ENCODE data around the gene UBXN2A.

- no peak for TF ChIP-seq EZH2 (IDR thresholded peaks at IDR 0.05; ENCODE audit: insufficient read depth, poor library complexity, severe bottlenecking)
- no peak for TF ChIP-seq EZH2phosphoT487 (IDR thresholded peaks at IDR 0.05; ENCODE audit: insufficient read depth, low read depth)
These were observed 36.6 kb downstream of the UBXN2A start for GRCh38 chr2:23976883-23977282.

Data from GM23248 (cell line).